ENCODE measurements around the gene CRIP3. TPM values are rescaled to one million over a fixed set of nuclear protein-coding genes. Genes with fewer than 3 reads are reported as not detected.

Gene CRIP3
- total and polyA plus RNA-seq, 2 of the 13 experiments (the other 11 are each of a cell fraction or from before 2014, with no cell fraction given): 6.3 to 9.3 TPM

GRCh38 chr6:43276577-43277305 is 31.9 kb downstream of the CRIP3 start (continued):
- TF ChIP-seq ARNT (IDR thresholded peaks at IDR 0.05) (no peak), THYN1 (CRISPR knock-in tag; IDR thresholded peaks at IDR 0.05; ENCODE audit: borderline replicate concordance, low read depth) (no peak), ZNF878 (CRISPR knock-in tag; IDR thresholded peaks at IDR 0.05) (no peak), MAZ (IDR thresholded peaks at IDR 0.05; ENCODE audit: borderline replicate concordance, low read depth, low read length) (0 out of 2 replicates have a peak, but pooled peaks have one; percentile 39), MAZ (CRISPR knock-in tag; IDR thresholded peaks at IDR 0.05; ENCODE audit: low read depth) (peak; percentile 40; the same call in 1 of the 2 replicates), ZKSCAN8 (CRISPR knock-in tag; IDR thresholded peaks at IDR 0.05; ENCODE audit: borderline replicate concordance) (peak; percentile 66; the same call in 1 of the 2 replicates), ZNF318 (CRISPR knock-in tag; IDR thresholded peaks at IDR 0.05) (no peak), NONO (IDR thresholded peaks at IDR 0.05) (no peak), NONO (CRISPR knock-in tag; conservative IDR thresholded peaks at IDR 0.05) (0 out of 2 replicates have a peak, but pooled peaks have one; percentile 30), MEIS1 (CRISPR knock-in tag; IDR thresholded peaks at IDR 0.05; ENCODE audit: borderline replicate concordance) (peak; percentile 78), SOX6 (IDR thresholded peaks at IDR 0.05) (no peak), SOX6 (CRISPR knock-in tag; IDR thresholded peaks at IDR 0.05) (peak; percentile 65)
- TF ChIP-seq, protein P1, sequence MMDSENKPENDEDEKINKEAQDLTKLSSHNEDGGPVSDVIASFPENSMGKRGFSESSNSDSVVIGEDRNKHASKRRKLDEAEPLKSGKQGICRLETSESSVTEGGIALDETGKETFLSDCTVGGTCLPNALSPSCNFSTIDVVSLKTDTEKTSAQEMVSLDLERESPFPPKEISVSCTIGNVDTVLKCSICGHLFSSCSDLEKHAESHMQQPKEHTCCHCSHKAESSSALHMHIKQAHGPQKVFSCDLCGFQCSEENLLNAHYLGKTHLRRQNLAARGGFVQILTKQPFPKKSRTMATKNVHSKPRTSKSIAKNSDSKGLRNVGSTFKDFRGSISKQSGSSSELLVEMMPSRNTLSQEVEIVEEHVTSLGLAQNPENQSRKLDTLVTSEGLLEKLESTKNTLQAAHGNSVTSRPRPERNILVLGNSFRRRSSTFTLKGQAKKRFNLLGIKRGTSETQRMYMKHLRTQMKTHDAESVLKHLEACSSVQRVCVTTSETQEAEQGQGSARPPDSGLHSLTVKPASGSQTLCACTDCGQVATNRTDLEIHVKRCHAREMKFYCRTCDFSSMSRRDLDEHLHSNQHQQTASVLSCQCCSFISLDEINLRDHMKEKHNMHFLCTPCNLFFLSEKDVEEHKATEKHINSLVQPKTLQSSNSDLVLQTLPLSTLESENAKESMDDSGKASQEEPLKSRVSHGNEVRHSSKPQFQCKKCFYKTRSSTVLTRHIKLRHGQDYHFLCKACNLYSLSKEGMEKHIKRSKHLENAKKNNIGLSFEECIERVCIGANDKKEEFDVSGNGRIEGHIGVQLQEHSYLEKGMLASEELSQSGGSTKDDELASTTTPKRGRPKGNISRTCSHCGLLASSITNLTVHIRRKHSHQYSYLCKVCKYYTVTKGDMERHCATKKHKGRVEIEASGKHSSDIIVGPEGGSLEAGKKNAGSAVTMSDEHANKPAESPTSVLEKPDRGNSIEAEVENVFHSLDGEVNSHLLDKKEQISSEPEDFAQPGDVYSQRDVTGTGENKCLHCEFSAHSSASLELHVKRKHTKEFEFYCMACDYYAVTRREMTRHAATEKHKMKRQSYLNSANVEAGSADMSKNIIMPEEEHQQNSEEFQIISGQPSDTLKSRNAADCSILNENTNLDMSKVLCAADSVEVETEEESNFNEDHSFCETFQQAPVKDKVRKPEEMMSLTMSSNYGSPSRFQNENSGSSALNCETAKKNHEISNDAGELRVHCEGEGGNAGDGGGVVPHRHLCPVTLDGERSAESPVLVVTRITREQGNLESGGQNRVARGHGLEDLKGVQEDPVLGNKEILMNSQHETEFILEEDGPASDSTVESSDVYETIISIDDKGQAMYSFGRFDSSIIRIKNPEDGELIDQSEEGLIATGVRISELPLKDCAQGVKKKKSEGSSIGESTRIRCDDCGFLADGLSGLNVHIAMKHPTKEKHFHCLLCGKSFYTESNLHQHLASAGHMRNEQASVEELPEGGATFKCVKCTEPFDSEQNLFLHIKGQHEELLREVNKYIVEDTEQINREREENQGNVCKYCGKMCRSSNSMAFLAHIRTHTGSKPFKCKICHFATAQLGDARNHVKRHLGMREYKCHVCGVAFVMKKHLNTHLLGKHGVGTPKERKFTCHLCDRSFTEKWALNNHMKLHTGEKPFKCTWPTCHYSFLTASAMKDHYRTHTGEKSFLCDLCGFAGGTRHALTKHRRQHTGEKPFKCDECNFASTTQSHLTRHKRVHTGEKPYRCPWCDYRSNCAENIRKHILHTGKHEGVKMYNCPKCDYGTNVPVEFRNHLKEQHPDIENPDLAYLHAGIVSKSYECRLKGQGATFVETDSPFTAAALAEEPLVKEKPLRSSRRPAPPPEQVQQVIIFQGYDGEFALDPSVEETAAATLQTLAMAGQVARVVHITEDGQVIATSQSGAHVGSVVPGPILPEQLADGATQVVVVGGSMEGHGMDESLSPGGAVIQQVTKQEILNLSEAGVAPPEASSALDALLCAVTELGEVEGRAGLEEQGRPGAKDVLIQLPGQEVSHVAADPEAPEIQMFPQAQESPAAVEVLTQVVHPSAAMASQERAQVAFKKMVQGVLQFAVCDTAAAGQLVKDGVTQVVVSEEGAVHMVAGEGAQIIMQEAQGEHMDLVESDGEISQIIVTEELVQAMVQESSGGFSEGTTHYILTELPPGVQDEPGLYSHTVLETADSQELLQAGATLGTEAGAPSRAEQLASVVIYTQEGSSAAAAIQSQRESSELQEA (CRISPR knock-in tag; IDR thresholded peaks at IDR 0.05; ENCODE audit: not compliant biosample characterization): peak; percentile 5
